ENCODE results near the gene TRAPPC6A. TPM values are rescaled to one million over a fixed set of nuclear protein-coding genes. Genes with fewer than 3 reads are reported as not detected.

The TRAPPC6A gene
- total and polyA plus RNA-seq, 2 donors (not counting 1 experiment from before 2014, with no cell fraction given) = 9.3 to 15.9 TPM

DNA sequence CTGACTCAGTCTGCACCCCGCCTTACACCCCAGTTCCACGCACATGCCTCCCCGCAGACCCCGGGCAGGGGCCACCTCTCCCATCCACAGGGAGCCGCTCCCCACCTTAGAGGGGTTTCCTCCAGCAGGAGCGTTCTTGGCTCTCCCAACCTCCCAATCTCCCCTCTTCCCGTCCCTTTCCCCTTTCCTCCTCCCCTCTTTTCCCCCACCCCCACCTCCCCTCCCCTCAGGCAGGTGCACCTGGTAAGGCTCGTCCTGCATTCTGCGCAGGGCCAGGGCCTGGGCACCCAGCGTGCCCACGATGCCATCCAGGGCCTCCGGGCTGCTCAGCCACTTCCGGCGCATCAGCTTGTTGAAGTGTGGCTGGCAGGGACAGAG, 39.9 kb upstream of the TRAPPC6A start:
- H3K4me3 ChIP-seq (replicated peaks in 1 of 4; ENCODE audit: control extremely low read depth in 1 of 4, insufficient read depth in 1 of 4, low read depth in 3 of 4, low read length in 4 of 4) = no peak overlapping the region
- no peaks in the 10 kb centered on the region for H3K9me3 ChIP-seq (ENCODE audit: control insufficient read depth, insufficient read depth, low read depth, low read length)
- H3K36me3 ChIP-seq (ENCODE audit: control insufficient read depth, insufficient read depth, low read length) = no peaks in the 10 kb centered on the region
- no peaks in the 10 kb centered on the region for H3K4me1 ChIP-seq (ENCODE audit: control insufficient read depth, extremely low read depth, insufficient read depth, low read length)
- peaks cover 36% of the 10 kb centered on the region for H3K27me3 ChIP-seq (ENCODE audit: control insufficient read depth, insufficient read depth, low read length)
- no peak overlapping the region for H3K9ac ChIP-seq (ENCODE audit: insufficient read depth, low read length)
- no peaks in the 10 kb centered on the region for H3K79me2 ChIP-seq (ENCODE audit: control insufficient read depth, insufficient read depth, low read length)
- H3K4me2 ChIP-seq (ENCODE audit: extremely low read depth, insufficient read depth, low read length) = no peak overlapping the region
- H2AFZ ChIP-seq (ENCODE audit: low read length) = no peak overlapping the region
- no peak overlapping the region for H3K27ac ChIP-seq (ENCODE audit: insufficient read depth, low read length)
- no peak for TF ChIP-seq EZH2 (IDR thresholded peaks at IDR 0.05; ENCODE audit: low read length, missing control alignments)
- TF ChIP-seq, protein P1, sequence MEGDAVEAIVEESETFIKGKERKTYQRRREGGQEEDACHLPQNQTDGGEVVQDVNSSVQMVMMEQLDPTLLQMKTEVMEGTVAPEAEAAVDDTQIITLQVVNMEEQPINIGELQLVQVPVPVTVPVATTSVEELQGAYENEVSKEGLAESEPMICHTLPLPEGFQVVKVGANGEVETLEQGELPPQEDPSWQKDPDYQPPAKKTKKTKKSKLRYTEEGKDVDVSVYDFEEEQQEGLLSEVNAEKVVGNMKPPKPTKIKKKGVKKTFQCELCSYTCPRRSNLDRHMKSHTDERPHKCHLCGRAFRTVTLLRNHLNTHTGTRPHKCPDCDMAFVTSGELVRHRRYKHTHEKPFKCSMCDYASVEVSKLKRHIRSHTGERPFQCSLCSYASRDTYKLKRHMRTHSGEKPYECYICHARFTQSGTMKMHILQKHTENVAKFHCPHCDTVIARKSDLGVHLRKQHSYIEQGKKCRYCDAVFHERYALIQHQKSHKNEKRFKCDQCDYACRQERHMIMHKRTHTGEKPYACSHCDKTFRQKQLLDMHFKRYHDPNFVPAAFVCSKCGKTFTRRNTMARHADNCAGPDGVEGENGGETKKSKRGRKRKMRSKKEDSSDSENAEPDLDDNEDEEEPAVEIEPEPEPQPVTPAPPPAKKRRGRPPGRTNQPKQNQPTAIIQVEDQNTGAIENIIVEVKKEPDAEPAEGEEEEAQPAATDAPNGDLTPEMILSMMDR (conservative IDR thresholded peaks at IDR 0.05 in 1 of 2, IDR thresholded peaks at IDR 0.05 in 1 of 2; ENCODE audit: low read depth in 1 of 2, low read length in 2 of 2) = no peak
- no peaks in the 10 kb centered on the region for H4K20me1 ChIP-seq (ENCODE audit: control insufficient read depth, extremely low read depth, insufficient read depth, low read length)
- DNase-seq (ENCODE audit: low read depth in 2 of 2) = no peak

DNA sequence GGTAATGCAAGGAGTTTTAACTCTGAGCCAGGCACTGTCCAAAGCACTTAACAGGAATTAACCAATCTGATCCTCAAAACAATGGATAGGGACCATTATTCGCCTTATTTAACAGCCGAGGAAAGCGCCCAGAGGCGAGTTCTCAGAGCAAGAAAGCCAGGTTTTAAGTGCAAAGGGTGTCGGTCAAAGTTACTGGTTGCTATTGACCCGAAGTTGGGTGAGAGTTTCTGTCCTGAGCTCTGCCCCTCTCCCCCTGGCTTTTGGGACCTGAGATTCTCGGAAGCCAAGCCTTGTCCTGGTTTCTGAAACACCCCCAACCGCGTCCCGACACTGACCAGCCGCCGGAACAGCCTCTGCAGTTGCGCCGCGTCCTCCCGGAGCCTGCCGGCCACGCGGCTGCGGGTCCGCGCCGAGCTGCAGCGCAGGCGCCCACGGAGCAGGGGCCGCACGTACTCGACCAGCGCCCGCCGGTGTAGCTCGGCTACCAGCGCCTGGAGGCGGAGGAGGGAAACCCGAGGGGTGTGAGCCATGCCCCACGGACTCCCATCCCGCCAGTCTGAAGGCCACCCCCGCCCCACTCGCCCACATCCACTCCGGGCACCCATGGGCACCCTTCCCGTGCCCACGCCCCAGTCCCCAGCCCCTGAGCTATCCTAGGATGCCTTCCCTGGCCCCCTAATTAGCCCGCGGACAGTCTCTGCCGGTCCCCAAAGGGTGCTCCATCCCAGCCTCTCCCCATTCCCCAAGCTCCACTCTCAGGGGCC, 39.3 kb upstream of the TRAPPC6A start:
- Histone ChIP-seq H3K36me3 (ENCODE audit: control insufficient read depth, insufficient read depth, low read length) (no peaks in the 10 kb centered on the region), H3K9ac (ENCODE audit: insufficient read depth, low read length) (no peak overlapping the region), H3K4me3 (replicated peaks in 1 of 4; ENCODE audit: control extremely low read depth in 1 of 4, insufficient read depth in 1 of 4, low read depth in 3 of 4, low read length in 4 of 4) (peak overlapping the region in 1 of 4 experiments; percentile 8), H2AFZ (ENCODE audit: low read length) (no peak overlapping the region), H3K79me2 (ENCODE audit: control insufficient read depth, insufficient read depth, low read length) (no peaks in the 10 kb centered on the region), H3K27me3 (ENCODE audit: control insufficient read depth, insufficient read depth, low read length) (peaks cover 36% of the 10 kb centered on the region), H3K9me3 (ENCODE audit: control insufficient read depth, insufficient read depth, low read depth, low read length) (no peaks in the 10 kb centered on the region), H4K20me1 (ENCODE audit: control insufficient read depth, extremely low read depth, insufficient read depth, low read length) (no peaks in the 10 kb centered on the region), H3K4me1 (ENCODE audit: control insufficient read depth, extremely low read depth, insufficient read depth, low read length) (no peaks in the 10 kb centered on the region), H3K4me2 (ENCODE audit: extremely low read depth, insufficient read depth, low read length) (no peak overlapping the region), H3K27ac (ENCODE audit: insufficient read depth, low read length) (no peak overlapping the region)
- DNase-seq (ENCODE audit: low read depth in 2 of 2) = peak in 1 of 2 donors; percentile 20
- TF ChIP-seq, protein P1 (conservative IDR thresholded peaks at IDR 0.05 in 1 of 2, IDR thresholded peaks at IDR 0.05 in 1 of 2; ENCODE audit: low read depth in 1 of 2, low read length in 2 of 2) = no peak
- TF ChIP-seq EZH2 (IDR thresholded peaks at IDR 0.05; ENCODE audit: low read length, missing control alignments) = peak; percentile 97

DNA sequence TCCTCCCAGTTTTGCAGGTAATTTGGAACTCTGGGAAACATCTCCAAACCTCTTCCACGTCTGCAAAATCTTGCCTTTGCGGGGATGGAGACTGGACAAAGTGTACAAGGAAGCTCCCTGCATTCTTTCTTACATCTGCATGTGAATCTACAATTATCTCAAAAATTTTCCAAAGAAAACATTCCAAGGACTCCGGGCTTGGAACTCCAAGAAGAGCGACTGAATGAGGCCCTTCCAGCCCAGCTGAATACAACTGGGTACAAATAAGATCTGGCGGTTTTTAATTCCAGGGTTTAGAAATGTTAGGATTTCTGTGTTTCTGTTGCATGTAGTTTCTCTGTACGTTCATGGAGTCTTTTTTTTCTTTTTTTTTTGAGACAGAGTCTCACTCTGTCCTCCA, 38.6 kb upstream of the TRAPPC6A start:
- Histone ChIP-seq H3K4me2 (ENCODE audit: extremely low read depth, insufficient read depth, low read length) (no peak overlapping the region), H3K4me1 (ENCODE audit: control insufficient read depth, extremely low read depth, insufficient read depth, low read length) (no peaks in the 10 kb centered on the region), H3K27me3 (ENCODE audit: control insufficient read depth, insufficient read depth, low read length) (peaks cover 34% of the 10 kb centered on the region), H3K9me3 (ENCODE audit: control insufficient read depth, insufficient read depth, low read depth, low read length) (no peaks in the 10 kb centered on the region), H2AFZ (ENCODE audit: low read length) (no peak overlapping the region), H3K27ac (ENCODE audit: insufficient read depth, low read length) (no peak overlapping the region), H3K9ac (ENCODE audit: insufficient read depth, low read length) (no peak overlapping the region), H3K4me3 (replicated peaks in 1 of 4; ENCODE audit: control extremely low read depth in 1 of 4, insufficient read depth in 1 of 4, low read depth in 3 of 4, low read length in 4 of 4) (no peak overlapping the region), H4K20me1 (ENCODE audit: control insufficient read depth, extremely low read depth, insufficient read depth, low read length) (no peaks in the 10 kb centered on the region), H3K79me2 (ENCODE audit: control insufficient read depth, insufficient read depth, low read length) (no peaks in the 10 kb centered on the region), H3K36me3 (ENCODE audit: control insufficient read depth, insufficient read depth, low read length) (no peaks in the 10 kb centered on the region)
- peak in 1 of 2 donors; percentile 36 for DNase-seq (ENCODE audit: low read depth in 2 of 2)
- TF ChIP-seq EZH2 (IDR thresholded peaks at IDR 0.05; ENCODE audit: low read length, missing control alignments) = no peak
- TF ChIP-seq, protein P1 (conservative IDR thresholded peaks at IDR 0.05 in 1 of 2, IDR thresholded peaks at IDR 0.05 in 1 of 2; ENCODE audit: low read depth in 1 of 2, low read length in 2 of 2) = no peak

Measured in fibroblast of lung (primary cell).